ENCODE measurements around the gene TRIM25.
"Not testable (repeated sequence)": the region's sequence is repeated elsewhere in the genome, so short reads cannot be mapped to it uniquely, and the experiment has no call there.

Gene TRIM25

GRCh38 chr17:56913867-56914580 lies at the start of gene TRIM25:
TRIM25 (minus strand) TSS chr17:56914049; CDS start chr17:56913988, 61 bp downstream.
- peak; percentile 59 for DNase-seq

- peak; percentile 87 for DNase-seq
These were observed 47.0 kb upstream of the TRIM25 start, which contains the start of gene COIL for GRCh38 chr17:56960596-56961538. COIL (minus strand) TSS chr17:56961050; CDS start chr17:56961019, 31 bp downstream.

- DNase-seq, result no peak
These were observed 43.1 kb upstream of the TRIM25 start for GRCh38 chr17:56956992-56957391.

- DNase-seq, result no peak
These were observed 35.7 kb upstream of the TRIM25 start for GRCh38 chr17:56949595-56949994.

- DNase-seq, result no peak
These were observed 34.6 kb upstream of the TRIM25 start for GRCh38 chr17:56948491-56948890.

- DNase-seq, result no peak
These were observed 33.9 kb upstream of the TRIM25 start for GRCh38 chr17:56947741-56948140.

GRCh38 chr17:56945938-56946505 lies 32.2 kb upstream of the TRIM25 start:
- no peak for DNase-seq

GRCh38 chr17:56943505-56944125 lies 29.8 kb upstream of the TRIM25 start:
- no peak for DNase-seq

- no peak for DNase-seq
These were observed 26.1 kb upstream of the TRIM25 start for GRCh38 chr17:56939869-56940484.

- not testable (repeated sequence) for DNase-seq
These were observed 24.4 kb upstream of the TRIM25 start for GRCh38 chr17:56938206-56938605.

GRCh38 chr17:56937687-56938086 lies 23.8 kb upstream of the TRIM25 start:
- DNase-seq, result no peak

- DNase-seq, result no peak
These were observed 23.0 kb upstream of the TRIM25 start for GRCh38 chr17:56936697-56937322.

GRCh38 chr17:56935461-56935860 lies 21.6 kb upstream of the TRIM25 start:
- no peak for DNase-seq

GRCh38 chr17:56934280-56934679 lies 20.4 kb upstream of the TRIM25 start:
- no peak for DNase-seq

GRCh38 chr17:56933868-56934267 lies 20.0 kb upstream of the TRIM25 start:
- no peak for DNase-seq

GRCh38 chr17:56933151-56933745 lies 19.4 kb upstream of the TRIM25 start:
- no peak for DNase-seq

GRCh38 chr17:56930739-56931337 lies 17.0 kb upstream of the TRIM25 start:
- DNase-seq, result no peak

GRCh38 chr17:56929362-56929969 lies 15.6 kb upstream of the TRIM25 start:
- DNase-seq, result no peak

- no peak for DNase-seq
These were observed 14.7 kb upstream of the TRIM25 start for GRCh38 chr17:56928586-56928985.

- no peak for DNase-seq
These were observed 12.9 kb upstream of the TRIM25 start for GRCh38 chr17:56926704-56927103.

GRCh38 chr17:56926270-56926669 lies 12.4 kb upstream of the TRIM25 start:
- no peak for DNase-seq

All from NCI-H1436 treated with DMSO at 0.1 percent for 48 hours (cell line).